ENCODE results near the gene KCNIP2.

Gene KCNIP2

GRCh38 chr10:101886521-101887312 is 43.1 kb upstream of the KCNIP2 start:
- CTCF ChIA-PET = interaction anchor here (0.5 to 18.6 kb wide), 4 partner anchors 7 to 124 kb away, joined by 4 to 601 read pairs (median 16); no protein-coding TSS in a partner anchor
- no peak for TF ChIP-seq CTCF (IDR thresholded peaks at IDR 0.05; ENCODE audit: insufficient read depth, low read length, missing control alignments)
- DNase-seq (ENCODE audit: low read depth, low spot score) = no peak
- H3K4me3 ChIP-seq (ENCODE audit: low read depth, low read length) = no peak overlapping the region
- POLR2A ChIA-PET = no interaction called here

- no peak overlapping the region for H3K4me3 ChIP-seq (ENCODE audit: low read depth, low read length)
- CTCF ChIA-PET = interaction anchor here (0.6 to 18.6 kb wide), 7 partner anchors 9 to 414 kb away, joined by 3 to 601 read pairs (median 5); no protein-coding TSS in a partner anchor
- no peak for TF ChIP-seq CTCF (IDR thresholded peaks at IDR 0.05; ENCODE audit: insufficient read depth, low read length, missing control alignments)
- POLR2A ChIA-PET = no interaction called here
- no peak for DNase-seq (ENCODE audit: low read depth, low spot score)
Measured at GRCh38 chr10:101881036-101881774, 37.6 kb upstream of the KCNIP2 start.

GRCh38 chr10:101880232-101880573 is 36.6 kb upstream of the KCNIP2 start:
- ChIA-PET CTCF (interaction anchor here (1.2 to 18.6 kb wide), 5 partner anchors 10 to 192 kb away, joined by 5 to 601 read pairs (median 27); no protein-coding TSS in a partner anchor), POLR2A (no interaction called here)
- H3K4me3 ChIP-seq (ENCODE audit: low read depth, low read length) = no peak overlapping the region
- DNase-seq (ENCODE audit: low read depth, low spot score) = no peak
- no peak for TF ChIP-seq CTCF (IDR thresholded peaks at IDR 0.05; ENCODE audit: insufficient read depth, low read length, missing control alignments)

- ChIA-PET POLR2A (interaction anchor here (1.0 kb wide), 1 partner anchor 61 kb away, joined by 6 read pairs; the partner anchor contains the start of gene OGA), CTCF (interaction anchor here (0.7 to 18.6 kb wide), 9 partner anchors 8 to 192 kb away, joined by 3 to 601 read pairs (median 6); no protein-coding TSS in a partner anchor)
- no peak overlapping the region for H3K4me3 ChIP-seq (ENCODE audit: low read depth, low read length)
- no peak for TF ChIP-seq CTCF (IDR thresholded peaks at IDR 0.05; ENCODE audit: insufficient read depth, low read length, missing control alignments)
- peak; percentile 31 for DNase-seq (ENCODE audit: low read depth, low spot score)
Measured at GRCh38 chr10:101879456-101880231, 36.0 kb upstream of the KCNIP2 start.

- POLR2A ChIA-PET = interaction anchor here (1.0 kb wide), 1 partner anchor 61 kb away, joined by 6 read pairs; the partner anchor contains the start of gene OGA
- no peak for DNase-seq (ENCODE audit: low read depth, low spot score)
- CTCF ChIA-PET = interaction anchor here (0.7 to 18.6 kb wide), 8 partner anchors 8 to 148 kb away, joined by 3 to 601 read pairs (median 6); no protein-coding TSS in a partner anchor
- TF ChIP-seq CTCF (IDR thresholded peaks at IDR 0.05; ENCODE audit: insufficient read depth, low read length, missing control alignments) = no peak
- H3K4me3 ChIP-seq (ENCODE audit: low read depth, low read length) = no peak overlapping the region
Measured at GRCh38 chr10:101878869-101879268, 35.3 kb upstream of the KCNIP2 start.
